Activated T-helper 1 cell treated with Interleukin-2 at 50 U/mL for 16 hours (primary cell): ENCODE data around the gene MRPL38.
"Not testable (repeated sequence)": the region's sequence is repeated elsewhere in the genome, so short reads cannot be mapped to it uniquely, and the experiment has no call there.

Experiments used
- DNase-seq: peaks from one replicate; pipeline ENCODE4 v3.0.0-alpha.2; 2020; ENCODE audit warnings: low read depth

The MRPL38 gene

GRCh38 chr17:75876190-75876937, 28.3 kb downstream of the MRPL38 start:
- peak; percentile 73 for DNase-seq

- DNase-seq, result no peak
Measured at GRCh38 chr17:75875940-75876189, 28.8 kb downstream of the MRPL38 start.

GRCh38 chr17:75875182-75875939, 29.3 kb downstream of the MRPL38 start:
- DNase-seq, result no peak

GRCh38 chr17:75874323-75875181, 30.1 kb downstream of the MRPL38 start:
- DNase-seq, result no peak

GRCh38 chr17:75873587-75874322, 30.9 kb downstream of the MRPL38 start:
- DNase-seq, result no peak

- DNase-seq, result peak; percentile 43
Measured at GRCh38 chr17:75872434-75873351, 32.0 kb downstream of the MRPL38 start.

GRCh38 chr17:75870228-75870627, 34.5 kb downstream of the MRPL38 start:
- not testable (repeated sequence) for DNase-seq

- DNase-seq, result no peak
Measured at GRCh38 chr17:75869282-75870141, 35.2 kb downstream of the MRPL38 start.

GRCh38 chr17:75868730-75869281, 35.9 kb downstream of the MRPL38 start:
- not testable (repeated sequence) for DNase-seq

GRCh38 chr17:75865404-75866188, 39.1 kb downstream of the MRPL38 start:
- not testable (repeated sequence) for DNase-seq

- not testable (repeated sequence) for DNase-seq
Measured at GRCh38 chr17:75864887-75865286, 39.8 kb downstream of the MRPL38 start.

- no peak for DNase-seq
Measured at GRCh38 chr17:75864448-75864871, 40.2 kb downstream of the MRPL38 start.

GRCh38 chr17:75861927-75862317, 42.8 kb downstream of the MRPL38 start:
- DNase-seq, result no peak

- DNase-seq, result not testable (repeated sequence)
Measured at GRCh38 chr17:75859358-75859757, 45.3 kb downstream of the MRPL38 start.

- no peak for DNase-seq
Measured at GRCh38 chr17:75856062-75856756, 48.5 kb downstream of the MRPL38 start.

- DNase-seq, result peak; percentile 91
Measured at GRCh38 chr17:75855310-75856061, 49.2 kb downstream of the MRPL38 start, which contains the start of gene WBP2. Gene WBP2 (minus strand): TSS chr17:75855335. CDS start chr17:75855297, 38 bp downstream.

- no peak for DNase-seq
Measured at GRCh38 chr17:75854881-75855309, 49.8 kb downstream of the MRPL38 start.
